Muscle of arm (tissue), 12 donors: ENCODE results near the gene CTDSP1. TPM values are rescaled to one million over a fixed set of nuclear protein-coding genes. Genes with fewer than 3 reads are reported as not detected.

Experiments
- DNase-seq: peaks from one replicate; pipeline ENCODE4 v3.0.0-alpha.2; 2013
- polyA plus RNA-seq, 12 donors: library from polyadenylated mRNA; unstranded; fragments of 120-200 nt; gene quantifications; one replicate each; pipeline ENCODE4 v1.2.1, GENCODE V29; 2013; ENCODE audit not compliant: insufficient read length in 12 of 12

Gene CTDSP1
- polyA plus RNA-seq, 12 donors = 72.5 to 113 (median 85.2) TPM; not detected in 1

GRCh38 chr2:218421027-218421426, 21.4 kb downstream of the CTDSP1 start:
- no peak for DNase-seq

- DNase-seq = no peak
These were observed 22.9 kb downstream of the CTDSP1 start for GRCh38 chr2:218422403-218423086.

- no peak for DNase-seq
These were observed 23.9 kb downstream of the CTDSP1 start for GRCh38 chr2:218423584-218423983.

- DNase-seq = no peak
These were observed 25.9 kb downstream of the CTDSP1 start for GRCh38 chr2:218425531-218425930.

- no peak for DNase-seq
These were observed 28.1 kb downstream of the CTDSP1 start for GRCh38 chr2:218427741-218428140.

GRCh38 chr2:218428846-218429558, 29.3 kb downstream of the CTDSP1 start:
- DNase-seq = no peak

GRCh38 chr2:218429911-218430692, 30.4 kb downstream of the CTDSP1 start:
- DNase-seq = no peak

GRCh38 chr2:218430721-218431120, 31.1 kb downstream of the CTDSP1 start:
- DNase-seq = no peak

- no peak for DNase-seq
These were observed 32.2 kb downstream of the CTDSP1 start for GRCh38 chr2:218431878-218432277.

GRCh38 chr2:218432676-218433365, 33.2 kb downstream of the CTDSP1 start:
- no peak for DNase-seq

GRCh38 chr2:218434456-218434855, 34.8 kb downstream of the CTDSP1 start:
- DNase-seq = no peak

GRCh38 chr2:218435003-218435982, 35.6 kb downstream of the CTDSP1 start:
- no peak for DNase-seq

GRCh38 chr2:218436992-218437391, 37.3 kb downstream of the CTDSP1 start:
- DNase-seq = no peak

- no peak for DNase-seq
These were observed 38.3 kb downstream of the CTDSP1 start for GRCh38 chr2:218437969-218438368.

GRCh38 chr2:218438596-218438995, 38.9 kb downstream of the CTDSP1 start:
- DNase-seq = no peak

- no peak for DNase-seq
These were observed 45.2 kb downstream of the CTDSP1 start for GRCh38 chr2:218444692-218445357.

GRCh38 chr2:218445602-218446001, 45.9 kb downstream of the CTDSP1 start:
- no peak for DNase-seq

GRCh38 chr2:218446547-218446946, 46.9 kb downstream of the CTDSP1 start:
- no peak for DNase-seq

GRCh38 chr2:218447072-218447471, 47.4 kb downstream of the CTDSP1 start:
- no peak for DNase-seq

- no peak for DNase-seq
These were observed 49.3 kb downstream of the CTDSP1 start for GRCh38 chr2:218448934-218449333.
